ENCODE measurements around the gene BET1. TPM values are rescaled to one million over a fixed set of nuclear protein-coding genes. Genes with fewer than 3 reads are reported as not detected.

BET1 gene
- polyA plus RNA-seq, 2 of the 4 experiments (the other 2 are of a cell fraction) = 31.5 to 64.3 TPM

DNA sequence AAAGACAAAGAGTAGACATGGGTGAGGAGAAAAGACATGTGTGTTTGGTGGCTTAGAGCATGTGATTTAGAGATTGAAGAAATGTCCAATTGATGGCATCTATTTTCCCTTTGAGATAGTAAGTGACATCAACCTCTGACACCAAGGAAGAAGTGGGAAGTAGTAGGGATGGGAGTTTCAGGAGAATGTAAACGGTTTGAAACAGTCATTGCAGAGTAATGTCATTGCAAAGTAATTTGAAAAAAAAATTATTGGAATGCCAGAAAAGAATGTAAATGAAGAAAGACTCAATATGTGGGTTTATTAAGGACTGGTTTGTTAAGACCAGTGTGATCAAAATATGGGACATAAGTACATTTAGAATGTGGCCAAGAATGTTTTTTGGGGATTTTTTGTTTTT, 56.0 kb downstream of the BET1 start (continued):
- TF ChIP-seq REST (IDR thresholded peaks at IDR 0.05) (no peak), CEBPB (IDR thresholded peaks at IDR 0.05) (no peak), HEYL (CRISPR knock-in tag; IDR thresholded peaks at IDR 0.05) (no peak), HOXB5 (CRISPR knock-in tag; IDR thresholded peaks at IDR 0.05) (no peak), PHF8 (IDR thresholded peaks at IDR 0.05; ENCODE audit: borderline replicate concordance, low read depth) (no peak), CHD4 (IDR thresholded peaks at IDR 0.05; ENCODE audit: borderline replicate concordance) (no peak), GATA3 (IDR thresholded peaks at IDR 0.05; ENCODE audit: borderline replicate concordance) (no peak)

DNA sequence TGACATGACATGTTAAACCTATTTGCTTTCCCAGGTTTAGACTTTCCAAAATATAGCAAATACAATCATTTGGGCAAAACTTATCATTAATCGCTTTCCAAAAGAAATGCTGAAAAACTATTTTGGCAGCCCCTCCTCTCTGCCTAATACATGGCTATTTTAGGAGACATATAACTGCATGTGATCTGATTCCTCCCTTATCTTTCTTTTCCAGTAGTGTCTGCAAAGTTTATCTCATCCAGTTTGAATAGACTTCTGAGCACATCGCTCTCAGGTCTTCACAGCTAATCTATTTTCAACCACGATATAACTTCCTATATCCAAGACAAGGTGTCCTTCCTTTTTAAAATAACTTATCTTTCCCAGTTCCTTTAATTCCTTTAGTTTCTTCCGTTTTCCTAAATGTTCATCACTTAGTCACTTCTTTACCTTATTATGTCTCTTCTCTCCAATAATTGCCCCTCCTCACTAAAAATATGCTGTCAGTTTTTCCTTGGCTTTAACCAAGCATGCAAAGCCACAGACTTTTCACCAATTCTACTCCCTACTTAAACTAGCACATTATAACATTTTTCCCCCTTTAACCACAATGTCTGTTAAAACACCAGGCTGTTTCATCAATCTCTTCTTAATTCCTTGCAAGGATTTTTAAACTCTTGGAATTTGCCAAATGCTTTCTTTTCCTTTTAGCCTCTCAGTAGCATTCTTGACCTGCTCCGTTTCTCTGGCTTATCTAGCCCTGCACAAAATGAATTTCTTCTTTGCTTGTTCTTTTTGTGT, 58.2 kb downstream of the BET1 start:
- no peaks in the 10 kb centered on the region for H3K9me3 ChIP-seq
- 93% methylated on average over 5 of the region's 5 CpGs for WGBS (ENCODE audit: missing lambda C conversion rate)
- no peak for FAIRE-seq
- no peak for ATAC-seq
- H3K4me3 ChIP-seq = no peak overlapping the region
- POLR2A ChIA-PET = no interaction called here
- DNase-seq (ENCODE audit: low read depth in 1 of 2, low spot score in 1 of 2) = no peak
- no peak overlapping the region for H3K27ac ChIP-seq
- TF ChIP-seq RFX5 (IDR thresholded peaks at IDR 0.05) (no peak), CEBPB (IDR thresholded peaks at IDR 0.05) (no peak), JUN (IDR thresholded peaks at IDR 0.05) (no peak), HOXB13 (CRISPR knock-in tag; IDR thresholded peaks at IDR 0.05; ENCODE audit: low read depth) (no peak), ELK1 (IDR thresholded peaks at IDR 0.05; ENCODE audit: low read depth, low read length) (no peak)
- H3K4me1 ChIP-seq = peaks cover 15% of the 10 kb centered on the region
- H3K4me2 ChIP-seq = no peak overlapping the region
- CTCF ChIA-PET = interaction anchor here (0.6 kb wide), 1 partner anchor 270 kb away, joined by 4 read pairs; no protein-coding TSS in a partner anchor

- no peak for TF ChIP-seq NFE2L2 (conservative IDR thresholded peaks at IDR 0.05; ENCODE audit: low read length)
- Histone ChIP-seq H3K4me3 (no peak overlapping the region), H3K4me2 (no peak overlapping the region), H3K9me3 (no peaks in the 10 kb centered on the region), H3K4me1 (peaks cover 15% of the 10 kb centered on the region), H3K27ac (no peak overlapping the region)
- DNase-seq (ENCODE audit: low read depth in 1 of 2, low spot score in 1 of 2) (no peak), ATAC-seq (no peak), FAIRE-seq (no peak)
- ChIA-PET CTCF (no interaction called here), POLR2A (no interaction called here)
- 34% methylated on average over 3 of the region's 3 CpGs for WGBS (ENCODE audit: missing lambda C conversion rate)
Observed at GRCh38 chr7:93945083-93945482, 59.1 kb downstream of the BET1 start.

- POLR2A ChIA-PET = no interaction called here
- Histone ChIP-seq H3K27ac (no peak overlapping the region), H3K4me3 (no peak overlapping the region), H3K4me1 (peaks cover 11% of the 10 kb centered on the region), H3K4me2 (no peak overlapping the region), H3K9me3 (no peaks in the 10 kb centered on the region)
- ATAC-seq (no peak), DNase-seq (ENCODE audit: low read depth in 1 of 2, low spot score in 1 of 2) (no peak), FAIRE-seq (no peak)
- WGBS (ENCODE audit: missing lambda C conversion rate) = 32% methylated on average over 1 of the region's 1 CpG
- CTCF ChIA-PET = no interaction called here
- TF ChIP-seq HEYL (CRISPR knock-in tag; IDR thresholded peaks at IDR 0.05) (no peak), REST (IDR thresholded peaks at IDR 0.05) (no peak), SREBF2 (IDR thresholded peaks at IDR 0.05) (no peak), EHMT2 (IDR thresholded peaks at IDR 0.05; ENCODE audit: low read depth) (no peak), ZC3H11A (IDR thresholded peaks at IDR 0.05) (no peak), CBX2 (IDR thresholded peaks at IDR 0.05; ENCODE audit: borderline replicate concordance, low read depth) (no peak), NR3C1 (IDR thresholded peaks at IDR 0.05) (no peak), NFE2L2 (conservative IDR thresholded peaks at IDR 0.05; ENCODE audit: low read length) (no peak), ZSCAN20 (CRISPR knock-in tag; IDR thresholded peaks at IDR 0.05) (no peak), HOXA7 (CRISPR knock-in tag; IDR thresholded peaks at IDR 0.05) (no peak), RNF2 (IDR thresholded peaks at IDR 0.05; ENCODE audit: borderline replicate concordance, low read depth) (no peak)
- TF ChIP-seq, protein P1, sequence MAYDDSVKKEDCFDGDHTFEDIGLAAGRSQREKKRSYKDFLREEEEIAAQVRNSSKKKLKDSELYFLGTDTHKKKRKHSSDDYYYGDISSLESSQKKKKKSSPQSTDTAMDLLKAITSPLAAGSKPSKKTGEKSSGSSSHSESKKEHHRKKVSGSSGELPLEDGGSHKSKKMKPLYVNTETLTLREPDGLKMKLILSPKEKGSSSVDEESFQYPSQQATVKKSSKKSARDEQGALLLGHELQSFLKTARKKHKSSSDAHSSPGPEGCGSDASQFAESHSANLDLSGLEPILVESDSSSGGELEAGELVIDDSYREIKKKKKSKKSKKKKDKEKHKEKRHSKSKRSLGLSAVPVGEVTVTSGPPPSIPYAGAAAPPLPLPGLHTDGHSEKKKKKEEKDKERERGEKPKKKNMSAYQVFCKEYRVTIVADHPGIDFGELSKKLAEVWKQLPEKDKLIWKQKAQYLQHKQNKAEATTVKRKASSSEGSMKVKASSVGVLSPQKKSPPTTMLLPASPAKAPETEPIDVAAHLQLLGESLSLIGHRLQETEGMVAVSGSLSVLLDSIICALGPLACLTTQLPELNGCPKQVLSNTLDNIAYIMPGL (CRISPR knock-in tag; IDR thresholded peaks at IDR 0.05; ENCODE audit: borderline replicate concordance) = no peak
Observed at GRCh38 chr7:93944673-93945072, 59.5 kb downstream of the BET1 start.

Measured in A549 (cell line).